Ishikawa (cell line): ENCODE results near the gene GRM7.

Experiments
- CEBPB ChIP-seq: IDR thresholded peaks from 2 replicates; pipeline ENCODE4 v1.6.1; 2012
- CREB1 ChIP-seq: IDR thresholded peaks from 2 replicates; pipeline ENCODE4 v1.6.1; 2012; ENCODE audit warnings: low read depth
- EGR1 ChIP-seq: IDR thresholded peaks from 2 replicates; pipeline ENCODE4 v1.6.1; 2012
- EP300 ChIP-seq: IDR thresholded peaks from 2 replicates; pipeline ENCODE4 v1.6.1; 2012; ENCODE audit warnings: borderline replicate concordance
- FOXM1 ChIP-seq: IDR thresholded peaks from 2 replicates; pipeline ENCODE4 v1.6.1; 2012; ENCODE audit warnings: low read depth, borderline replicate concordance
- MAX ChIP-seq: IDR thresholded peaks from 2 replicates; pipeline ENCODE4 v1.6.1; 2012
- NFIC ChIP-seq: IDR thresholded peaks from 2 replicates; pipeline ENCODE4 v1.6.1; 2012
- RAD21 ChIP-seq: IDR thresholded peaks from 2 replicates; pipeline ENCODE4 v1.6.1; 2012; ENCODE audit warnings: low read depth
- REST ChIP-seq: IDR thresholded peaks from 2 replicates; pipeline ENCODE4 v1.6.1; 2012; ENCODE audit warnings: low read depth, mild to moderate bottlenecking
- TAF1 ChIP-seq: IDR thresholded peaks from 2 replicates; pipeline ENCODE4 v1.6.1; 2012; ENCODE audit warnings: low read depth, mild to moderate bottlenecking
- TCF12 ChIP-seq: IDR thresholded peaks from 2 replicates; pipeline ENCODE4 v1.6.1; 2012; ENCODE audit warnings: low read depth
- TEAD4 ChIP-seq: IDR thresholded peaks from 2 replicates; pipeline ENCODE4 v1.6.1; 2012
- USF1 ChIP-seq: IDR thresholded peaks from 2 replicates; pipeline ENCODE4 v1.6.1; 2012
- YY1 ChIP-seq: IDR thresholded peaks from 2 replicates; pipeline ENCODE4 v1.6.1; 2012; ENCODE audit warnings: low read depth
- ZBTB7A ChIP-seq: IDR thresholded peaks from 2 replicates; pipeline ENCODE4 v1.6.1; 2012; ENCODE audit warnings: low read depth

The GRM7 gene

GRCh38 chr3:7215706-7216105 is 354.8 kb downstream of the GRM7 start:
- TF ChIP-seq REST (no peak), YY1 (no peak), FOXM1 (no peak), USF1 (no peak), ZBTB7A (no peak), TCF12 (no peak), CEBPB (no peak), MAX (no peak), EGR1 (no peak), TEAD4 (no peak)

- TF ChIP-seq RAD21 = no peak
Observed at GRCh38 chr3:7226393-7226792, 365.5 kb downstream of the GRM7 start.

- no peak for TF ChIP-seq TCF12
- no peak for TF ChIP-seq YY1
- TF ChIP-seq ZBTB7A = no peak
- no peak for TF ChIP-seq CREB1
- TF ChIP-seq FOXM1 = no peak
- no peak for TF ChIP-seq RAD21
- no peak for TF ChIP-seq TAF1
Observed at GRCh38 chr3:7238565-7239295, 377.8 kb downstream of the GRM7 start.

GRCh38 chr3:7241584-7242302 is 380.8 kb downstream of the GRM7 start:
- no peak for TF ChIP-seq YY1
- no peak for TF ChIP-seq TCF12
- no peak for TF ChIP-seq MAX
- TF ChIP-seq CREB1 = no peak
- TF ChIP-seq NFIC = no peak
- no peak for TF ChIP-seq FOXM1
- TF ChIP-seq REST = no peak
- TF ChIP-seq EGR1 = no peak
- no peak for TF ChIP-seq RAD21
- TF ChIP-seq USF1 = no peak
- TF ChIP-seq TAF1 = no peak
- no peak for TF ChIP-seq CEBPB
- TF ChIP-seq TEAD4 = no peak
- no peak for TF ChIP-seq ZBTB7A
- no peak for TF ChIP-seq EP300

GRCh38 chr3:7242303-7242635 is 381.4 kb downstream of the GRM7 start:
- TF ChIP-seq NFIC (no peak), CEBPB (no peak), MAX (no peak), REST (no peak), RAD21 (no peak), TCF12 (no peak), YY1 (no peak), FOXM1 (no peak), CREB1 (no peak), TEAD4 (no peak), TAF1 (no peak), EGR1 (no peak), USF1 (no peak), ZBTB7A (no peak), EP300 (no peak)
